HFFc6 (cell line): ENCODE measurements around the gene LILRA6. TPM values are rescaled to one million over a fixed set of nuclear protein-coding genes. Genes with fewer than 3 reads are reported as not detected.

Experiments used
- DNase-seq: peaks from one replicate; pipeline ENCODE4 v3.0.0-alpha.2; 2018
- H3K27ac Mint-ChIP-seq: 2 replicates; pipeline ENCODE4 v1.8.0; 2020; ENCODE audit warnings: mild to moderate bottlenecking, mixed read lengths
- H3K27me3 Mint-ChIP-seq: 2 replicates; pipeline ENCODE4 v1.8.0; 2021; ENCODE audit warnings: mild to moderate bottlenecking, moderate library complexity, mixed read lengths; ENCODE audit not compliant: insufficient read depth
- H3K36me3 Mint-ChIP-seq: 2 replicates; pipeline ENCODE4 v1.8.0; 2021; ENCODE audit warnings: low read depth, mixed read lengths
- H3K4me1 Mint-ChIP-seq: 2 replicates; pipeline ENCODE4 v1.8.0; 2020; ENCODE audit warnings: low read depth, mixed read lengths
- H3K4me3 Mint-ChIP-seq: 2 replicates; pipeline ENCODE4 v1.8.0; 2020; ENCODE audit warnings: mild to moderate bottlenecking, moderate library complexity, mixed read lengths
- H3K9me3 Mint-ChIP-seq: 2 replicates; pipeline ENCODE4 v1.8.0; 2020; ENCODE audit warnings: mild to moderate bottlenecking, mixed read lengths
- microRNA-seq: library from miRNA; unstranded; fragments of <30 nt; microRNA quantifications from one replicate; pipeline ENCODE4, GENCODE V29; 2019
- total RNA-seq, 6 experiments: library from RNA; stranded (reverse); fragmentation: NEBNext Ultra II Directional; extraction: Animal tissue kit (Norgen Biotek cat#: 25700); gene quantifications; 2 replicates in 1 of 6; 3 replicates in 5 of 6; pipeline ENCODE4 v1.2.3, GENCODE V29; 2021
- TF ChIP-seq, protein P1 (sequence below): fragments of 200-600 bp; sonication (generic); IDR thresholded peaks from 2 replicates; pipeline ENCODE4 v1.5.0; 2021; ENCODE audit warnings: antibody characterized with exemption, mild to moderate bottlenecking

The LILRA6 gene
- total RNA-seq, 6 experiments from 2014 or later: not detected

DNA sequence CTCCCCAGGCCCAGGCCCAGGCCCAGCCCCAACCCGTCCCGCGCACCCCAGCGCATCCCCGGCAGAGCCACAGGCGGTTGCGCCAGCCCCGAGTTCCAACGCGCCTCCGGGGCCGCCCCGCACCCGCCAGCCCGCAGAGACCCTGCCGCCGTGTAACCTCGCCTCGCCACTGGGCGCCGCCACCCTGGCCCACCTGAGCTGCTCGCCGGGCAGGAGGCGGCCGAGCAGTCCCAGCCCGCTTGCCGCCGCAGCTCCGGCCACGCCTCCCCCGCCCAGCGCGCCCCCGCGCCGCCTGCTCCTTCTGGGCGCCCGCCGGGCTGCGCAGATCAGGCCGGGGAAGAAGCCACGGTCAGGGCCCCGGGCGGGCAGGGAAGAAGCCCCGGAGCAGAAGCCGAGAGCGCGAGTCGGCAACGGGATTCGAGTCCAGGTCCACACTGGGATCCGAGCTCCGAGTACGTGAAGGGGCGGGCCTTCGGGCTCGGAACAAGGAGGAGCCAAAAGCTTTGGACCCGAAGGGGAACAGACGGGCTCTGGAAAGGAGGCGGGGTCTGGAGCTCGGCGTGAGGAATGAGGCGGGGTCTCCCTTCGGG is 53.4 kb downstream of the LILRA6 start, which contains the start of gene MBOAT7:
TSS of gene MBOAT7 (minus strand) at position 436 of the 590 bp plus-strand sequence. CDS start 1,072 bp downstream, outside the sequence.
- H3K4me3 Mint-ChIP-seq: peak within 1 kb of the TSS; percentile 94
- TF ChIP-seq, protein P1, sequence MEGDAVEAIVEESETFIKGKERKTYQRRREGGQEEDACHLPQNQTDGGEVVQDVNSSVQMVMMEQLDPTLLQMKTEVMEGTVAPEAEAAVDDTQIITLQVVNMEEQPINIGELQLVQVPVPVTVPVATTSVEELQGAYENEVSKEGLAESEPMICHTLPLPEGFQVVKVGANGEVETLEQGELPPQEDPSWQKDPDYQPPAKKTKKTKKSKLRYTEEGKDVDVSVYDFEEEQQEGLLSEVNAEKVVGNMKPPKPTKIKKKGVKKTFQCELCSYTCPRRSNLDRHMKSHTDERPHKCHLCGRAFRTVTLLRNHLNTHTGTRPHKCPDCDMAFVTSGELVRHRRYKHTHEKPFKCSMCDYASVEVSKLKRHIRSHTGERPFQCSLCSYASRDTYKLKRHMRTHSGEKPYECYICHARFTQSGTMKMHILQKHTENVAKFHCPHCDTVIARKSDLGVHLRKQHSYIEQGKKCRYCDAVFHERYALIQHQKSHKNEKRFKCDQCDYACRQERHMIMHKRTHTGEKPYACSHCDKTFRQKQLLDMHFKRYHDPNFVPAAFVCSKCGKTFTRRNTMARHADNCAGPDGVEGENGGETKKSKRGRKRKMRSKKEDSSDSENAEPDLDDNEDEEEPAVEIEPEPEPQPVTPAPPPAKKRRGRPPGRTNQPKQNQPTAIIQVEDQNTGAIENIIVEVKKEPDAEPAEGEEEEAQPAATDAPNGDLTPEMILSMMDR: peak; percentile 59
- no peaks in the 10 kb centered on the region for H3K9me3 Mint-ChIP-seq
- peaks cover 30% of the 10 kb centered on the region for H3K36me3 Mint-ChIP-seq
- DNase-seq: no peak
- peaks cover 4% of the 10 kb centered on the region for H3K27me3 Mint-ChIP-seq
- peak within 1 kb of the TSS; percentile 99 for H3K27ac Mint-ChIP-seq
- peaks cover 37% of the 10 kb centered on the region for H3K4me1 Mint-ChIP-seq

DNA sequence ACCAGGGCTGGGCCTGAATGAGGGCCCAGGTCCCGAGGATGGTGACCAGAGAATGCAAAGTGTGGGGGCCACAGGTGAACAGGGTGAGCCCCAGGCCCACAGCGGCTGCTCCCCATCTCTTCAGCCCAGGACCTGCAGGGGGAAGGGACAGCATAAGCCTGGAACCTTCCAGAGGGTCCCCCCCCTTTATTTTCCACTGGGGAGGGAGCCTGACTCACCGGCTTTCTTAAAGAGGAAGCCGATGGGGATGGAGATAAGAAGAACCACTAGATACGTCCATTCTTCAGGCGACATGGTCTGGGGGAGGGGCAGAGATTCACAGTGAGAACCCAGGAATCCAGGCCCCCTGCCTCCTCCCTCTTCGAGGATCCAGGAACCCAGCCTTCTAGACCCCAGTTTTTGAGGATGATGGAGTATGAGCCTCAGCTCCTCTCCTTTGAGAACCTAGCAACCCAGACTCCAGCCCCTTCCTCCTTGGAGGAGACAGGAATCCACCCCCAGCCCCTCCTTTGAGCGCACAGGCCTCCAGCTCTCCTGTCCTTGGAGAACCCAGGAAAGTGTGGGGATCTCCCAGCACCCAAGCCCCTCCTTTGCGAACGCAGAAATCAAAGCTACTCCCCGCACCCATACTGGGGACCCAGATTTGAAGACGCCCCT is 54.2 kb downstream of the LILRA6 start:
- Mint-ChIP-seq H3K36me3 (peaks cover 37% of the 10 kb centered on the region), H3K4me1 (peaks cover 37% of the 10 kb centered on the region), H3K9me3 (no peaks in the 10 kb centered on the region), H3K27ac (peak overlapping the region; percentile 94), H3K27me3 (peaks cover 4% of the 10 kb centered on the region), H3K4me3 (peak overlapping the region; percentile 94)
- peak; percentile 75 for DNase-seq
- TF ChIP-seq, protein P1: no peak

GRCh38 chr19:54186934-54187381 is 55.6 kb downstream of the LILRA6 start:
- H3K36me3 Mint-ChIP-seq: peaks cover 42% of the 10 kb centered on the region
- H3K27ac Mint-ChIP-seq: peak overlapping the region; percentile 94
- peaks cover 23% of the 10 kb centered on the region for H3K4me1 Mint-ChIP-seq
- peak overlapping the region; percentile 94 for H3K4me3 Mint-ChIP-seq
- no peaks in the 10 kb centered on the region for H3K9me3 Mint-ChIP-seq
- TF ChIP-seq, protein P1: no peak
- peaks cover 4% of the 10 kb centered on the region for H3K27me3 Mint-ChIP-seq
- no peak for DNase-seq

Small RNAs within 50 kb of the gene (microRNA-seq; reads per million reads assigned to microRNA genes)
- gene MIR4752: not detected

Other genes starting within 250 kb of the LILRA6 start
- gene VSTM1, start 178.9 kb downstream of the LILRA6 start, total RNA-seq: 1 to 10 TPM in 4 of 6 experiments, not detected in 2; 1.5 to 2.0 (median 1.8) TPM
- not detected for gene TARM1, start 161.4 kb downstream of the LILRA6 start, total RNA-seq
- gene OSCAR, start 142.0 kb downstream of the LILRA6 start, total RNA-seq: 1 to 10 TPM in 4 of 6 experiments, under 1 TPM in 2; 0.45 to 3.2 (median 2.4) TPM
- gene NDUFA3, start 139.9 kb downstream of the LILRA6 start, total RNA-seq: 100 to 1,000 TPM; 114 to 173 (median 144) TPM
- 10 to 100 TPM in 5 of 6 experiments, 1 to 10 TPM in 1; 9.3 to 15.4 (median 14.5) TPM for gene TFPT, start 127.1 kb downstream of the LILRA6 start, total RNA-seq
- gene PRPF31, start 127.0 kb downstream of the LILRA6 start, total RNA-seq: 10 to 100 TPM; 66.1 to 92.5 (median 83.6) TPM
- 10 to 100 TPM; 46.4 to 65.5 (median 59.6) TPM for gene CNOT3, start 105.0 kb downstream of the LILRA6 start, total RNA-seq
- gene LENG1, start 83.1 kb downstream of the LILRA6 start, total RNA-seq: 1 to 10 TPM; 3.7 to 7.6 (median 6.2) TPM
- gene TMC4, start 69.6 kb downstream of the LILRA6 start, total RNA-seq: under 1 TPM; 0.43 to 0.70 (median 0.55) TPM
- 100 to 1,000 TPM; 263 to 354 (median 313) TPM for gene MBOAT7, start 53.2 kb downstream of the LILRA6 start, total RNA-seq
- 10 to 100 TPM; 51.2 to 58.8 (median 54.4) TPM for gene TSEN34, start 51.5 kb downstream of the LILRA6 start, total RNA-seq
- gene RPS9, start 41.9 kb downstream of the LILRA6 start, total RNA-seq: 1,000 to 10,000 TPM; 1,015 to 1,196 (median 1,082) TPM
- gene LILRB3, start 19.8 kb downstream of the LILRA6 start, total RNA-seq: not detected
- gene LILRB5, start 14.5 kb upstream of the LILRA6 start, total RNA-seq: not detected
- not detected for gene LILRB2, start 38.3 kb upstream of the LILRA6 start, total RNA-seq
- gene LILRA5, start 70.4 kb upstream of the LILRA6 start, total RNA-seq: not detected
- gene LILRA4, start 96.4 kb upstream of the LILRA6 start, total RNA-seq: not detected
- not detected for gene LAIR1, start 122.1 kb upstream of the LILRA6 start, total RNA-seq
- gene TTYH1, start 172.7 kb upstream of the LILRA6 start, total RNA-seq: under 1 TPM in 1 of 6 experiments, not detected in 5; 0.45 TPM
- gene LENG8, start 206.4 kb upstream of the LILRA6 start, total RNA-seq: 10 to 100 TPM; 70.7 to 76.5 (median 74.0) TPM
- gene LENG9, start 221.0 kb upstream of the LILRA6 start, total RNA-seq: 1 to 10 TPM; 3.0 to 4.0 (median 3.6) TPM
- 10 to 100 TPM; 45.9 to 70.5 (median 56.9) TPM for gene CDC42EP5, start 230.5 kb upstream of the LILRA6 start, total RNA-seq